AG10803 (cell line): ENCODE data around the gene PDE8B.

Experiments used
- DNase-seq: peaks from one replicate; pipeline ENCODE4 v3.0.0; 2010; ENCODE audit warnings: low read depth
- H3K4me3 ChIP-seq: 2 replicates; pipeline ENCODE4 v1.5.1; 2011; ENCODE audit warnings: mild to moderate bottlenecking, low read length, control low read depth
- CTCF ChIP-seq: conservative IDR thresholded peaks from 2 replicates; pipeline ENCODE4 v1.5.1; 2011; ENCODE audit warnings: mild to moderate bottlenecking, low read length, control low read depth, inconsistent platforms

PDE8B gene

GRCh38 chr5:77221115-77221514 is 10.6 kb downstream of the PDE8B start:
- H3K4me3 ChIP-seq: no peak overlapping the region
- DNase-seq: no peak
- TF ChIP-seq CTCF: no peak

- no peak overlapping the region for H3K4me3 ChIP-seq
- TF ChIP-seq CTCF: no peak
- no peak for DNase-seq
Observed at GRCh38 chr5:77222722-77223121, 12.2 kb downstream of the PDE8B start.

GRCh38 chr5:77223653-77224052 is 13.2 kb downstream of the PDE8B start:
- TF ChIP-seq CTCF: no peak
- no peak overlapping the region for H3K4me3 ChIP-seq
- DNase-seq: no peak

- TF ChIP-seq CTCF: no peak
- peak; percentile 47 for DNase-seq
Observed at GRCh38 chr5:77224672-77225355, 14.3 kb downstream of the PDE8B start.

GRCh38 chr5:77225531-77225930 is 15.1 kb downstream of the PDE8B start:
- no peak for TF ChIP-seq CTCF
- no peak for DNase-seq
- H3K4me3 ChIP-seq: no peak overlapping the region

More at GRCh38 chr5:77224672-77225355, 14.3 kb downstream of the PDE8B start:
- H3K4me3 ChIP-seq: no peak overlapping the region

GRCh38 chr5:77229887-77230286 is 19.4 kb downstream of the PDE8B start:
- TF ChIP-seq CTCF: no peak
- DNase-seq: no peak
- H3K4me3 ChIP-seq: no peak overlapping the region

GRCh38 chr5:77230727-77231470 is 20.4 kb downstream of the PDE8B start:
- DNase-seq: peak; percentile 8
- TF ChIP-seq CTCF: no peak; the same call in none of the 2 replicates
- no peak overlapping the region for H3K4me3 ChIP-seq
